Measurements from ENCODE around the gene VAV3. TPM values are rescaled to one million over a fixed set of nuclear protein-coding genes. Genes with fewer than 3 reads are reported as not detected.

VAV3 gene
- total RNA-seq, 2 donors from 2014 or later = 6.9 to 7.7 TPM

DNA sequence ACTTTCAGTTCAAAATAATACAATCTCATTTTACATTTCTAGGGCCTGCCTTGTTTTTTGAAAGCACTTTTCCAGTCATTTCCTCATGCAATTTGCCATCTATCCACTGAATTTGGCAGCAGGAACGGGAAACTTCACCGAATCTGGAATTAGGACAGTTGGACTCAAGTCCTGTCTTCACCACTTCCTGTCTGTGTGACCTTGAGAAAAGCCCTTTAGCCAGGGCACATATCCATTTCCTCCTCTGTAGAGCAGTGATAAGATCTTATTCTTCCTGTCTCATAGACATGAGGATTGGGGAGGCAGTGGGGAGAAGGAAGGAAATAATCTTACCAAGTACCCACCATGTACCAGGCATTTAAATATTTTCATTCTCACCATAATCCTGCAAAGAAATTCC is 12.0 kb downstream of the VAV3 start:
- ATAC-seq (ENCODE audit: insufficient number of reproducible peaks, low FRiP score, low read depth) = no peak
- H3K27me3 ChIP-seq (replicated peaks; ENCODE audit: insufficient read depth) = no peaks in the 10 kb centered on the region
- no peaks in the 10 kb centered on the region for H3K4me1 ChIP-seq (ENCODE audit: control insufficient read depth in 1 of 2, low read depth in 2 of 2)
- TF ChIP-seq, protein P1, sequence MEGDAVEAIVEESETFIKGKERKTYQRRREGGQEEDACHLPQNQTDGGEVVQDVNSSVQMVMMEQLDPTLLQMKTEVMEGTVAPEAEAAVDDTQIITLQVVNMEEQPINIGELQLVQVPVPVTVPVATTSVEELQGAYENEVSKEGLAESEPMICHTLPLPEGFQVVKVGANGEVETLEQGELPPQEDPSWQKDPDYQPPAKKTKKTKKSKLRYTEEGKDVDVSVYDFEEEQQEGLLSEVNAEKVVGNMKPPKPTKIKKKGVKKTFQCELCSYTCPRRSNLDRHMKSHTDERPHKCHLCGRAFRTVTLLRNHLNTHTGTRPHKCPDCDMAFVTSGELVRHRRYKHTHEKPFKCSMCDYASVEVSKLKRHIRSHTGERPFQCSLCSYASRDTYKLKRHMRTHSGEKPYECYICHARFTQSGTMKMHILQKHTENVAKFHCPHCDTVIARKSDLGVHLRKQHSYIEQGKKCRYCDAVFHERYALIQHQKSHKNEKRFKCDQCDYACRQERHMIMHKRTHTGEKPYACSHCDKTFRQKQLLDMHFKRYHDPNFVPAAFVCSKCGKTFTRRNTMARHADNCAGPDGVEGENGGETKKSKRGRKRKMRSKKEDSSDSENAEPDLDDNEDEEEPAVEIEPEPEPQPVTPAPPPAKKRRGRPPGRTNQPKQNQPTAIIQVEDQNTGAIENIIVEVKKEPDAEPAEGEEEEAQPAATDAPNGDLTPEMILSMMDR (IDR thresholded peaks at IDR 0.05) = no peak
- H3K27ac ChIP-seq = no peak overlapping the region
- no peak for DNase-seq (ENCODE audit: low spot score)
- H3K4me3 ChIP-seq = no peak overlapping the region
- no peaks in the 10 kb centered on the region for H3K36me3 ChIP-seq
- H3K9me3 ChIP-seq = no peaks in the 10 kb centered on the region

DNA sequence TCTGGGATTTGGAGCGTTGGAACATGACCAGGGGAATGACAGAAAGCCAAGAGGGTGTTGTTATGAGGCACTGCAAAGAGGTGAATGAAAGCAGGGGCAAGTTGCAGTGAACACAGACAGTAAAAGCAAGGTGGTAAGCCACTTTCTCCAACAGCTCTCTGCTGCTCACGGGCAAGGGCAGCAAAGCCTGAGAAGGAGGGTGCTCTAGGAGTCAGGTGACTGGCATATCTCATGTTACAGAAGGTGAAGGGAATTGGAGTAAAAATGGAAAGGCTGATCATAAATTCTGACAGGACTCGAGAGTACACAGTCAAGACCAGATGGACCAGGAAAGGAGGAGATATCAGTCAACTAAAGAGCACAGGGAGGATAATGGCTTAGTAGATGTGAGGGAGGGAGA is 14.5 kb downstream of the VAV3 start:
- H3K9me3 ChIP-seq = no peaks in the 10 kb centered on the region
- DNase-seq (ENCODE audit: low spot score) = no peak
- H3K4me1 ChIP-seq (ENCODE audit: control insufficient read depth in 1 of 2, low read depth in 2 of 2) = no peaks in the 10 kb centered on the region
- no peak overlapping the region for H3K4me3 ChIP-seq
- no peak overlapping the region for H3K27ac ChIP-seq
- no peak for ATAC-seq (ENCODE audit: insufficient number of reproducible peaks, low FRiP score, low read depth)
- H3K27me3 ChIP-seq (replicated peaks; ENCODE audit: insufficient read depth) = no peaks in the 10 kb centered on the region
- TF ChIP-seq, protein P1 (IDR thresholded peaks at IDR 0.05) = no peak
- no peaks in the 10 kb centered on the region for H3K36me3 ChIP-seq

DNA sequence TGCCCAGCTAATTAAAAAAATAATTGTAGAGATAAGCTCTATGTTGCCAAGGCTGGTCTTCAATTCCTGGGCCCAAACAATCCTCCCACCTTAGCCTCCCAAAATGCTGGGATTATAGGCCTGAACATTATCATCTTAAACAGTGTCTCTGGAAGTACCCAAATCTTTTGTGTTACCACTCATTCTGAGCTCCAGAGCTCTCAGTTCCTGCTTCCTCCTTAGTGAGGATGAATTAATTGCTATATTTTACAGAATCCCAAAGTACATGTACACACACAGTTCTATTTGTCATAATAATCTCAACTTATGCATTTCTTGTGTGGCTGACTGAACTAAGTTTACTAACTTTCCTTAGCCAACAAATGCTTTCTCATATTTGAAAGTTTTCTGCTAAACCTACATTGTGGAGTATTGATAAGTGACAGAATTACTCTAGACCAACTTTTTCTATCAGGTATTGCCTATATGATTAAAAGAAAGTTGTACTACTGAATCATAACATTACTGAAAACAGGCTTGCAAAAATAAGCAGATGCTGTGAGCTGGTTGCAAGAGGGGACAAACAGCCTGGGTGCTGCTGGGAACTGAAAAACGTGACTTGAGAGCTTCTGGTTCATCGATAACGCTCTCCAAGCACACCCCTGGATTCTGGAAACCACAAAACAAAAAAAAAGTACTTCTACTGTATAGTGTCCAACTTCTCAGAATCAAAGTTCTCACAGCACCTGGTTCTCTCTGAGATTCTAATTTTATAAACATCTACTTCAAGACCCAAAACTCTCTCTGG is 15.3 kb downstream of the VAV3 start:
- Histone ChIP-seq H3K27me3 (replicated peaks; ENCODE audit: insufficient read depth) (no peaks in the 10 kb centered on the region), H3K4me1 (ENCODE audit: control insufficient read depth in 1 of 2, low read depth in 2 of 2) (no peaks in the 10 kb centered on the region), H3K27ac (no peak overlapping the region), H3K4me3 (no peak overlapping the region), H3K9me3 (no peaks in the 10 kb centered on the region), H3K36me3 (no peaks in the 10 kb centered on the region)
- DNase-seq (ENCODE audit: low spot score) (no peak), ATAC-seq (ENCODE audit: insufficient number of reproducible peaks, low FRiP score, low read depth) (no peak)
- TF ChIP-seq, protein P1 (IDR thresholded peaks at IDR 0.05) = no peak

DNA sequence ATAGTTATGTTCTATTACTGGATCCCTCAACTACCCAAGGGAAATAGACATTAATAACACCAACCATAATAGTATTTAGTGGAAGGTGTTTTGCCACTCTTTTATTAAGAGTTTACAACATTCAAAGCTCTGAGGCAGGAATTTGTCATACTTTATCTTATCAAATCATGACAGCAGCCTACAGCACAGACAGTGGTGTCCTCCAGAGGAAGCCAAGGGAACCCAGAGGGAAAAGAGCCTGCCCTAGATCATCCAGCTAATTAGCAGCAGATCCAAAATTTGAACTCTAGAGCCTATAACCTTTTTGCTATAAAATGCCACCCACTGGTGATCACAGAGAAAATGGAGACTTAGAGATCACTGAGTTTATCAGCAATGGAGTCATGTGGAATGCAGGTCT is 18.2 kb downstream of the VAV3 start:
- Histone ChIP-seq H3K27me3 (replicated peaks; ENCODE audit: insufficient read depth) (no peaks in the 10 kb centered on the region), H3K9me3 (no peaks in the 10 kb centered on the region), H3K4me3 (no peak overlapping the region), H3K4me1 (ENCODE audit: control insufficient read depth in 1 of 2, low read depth in 2 of 2) (no peaks in the 10 kb centered on the region), H3K36me3 (no peaks in the 10 kb centered on the region), H3K27ac (no peak overlapping the region)
- ATAC-seq (ENCODE audit: insufficient number of reproducible peaks, low FRiP score, low read depth) (no peak), DNase-seq (ENCODE audit: low spot score) (no peak)
- TF ChIP-seq, protein P1 (IDR thresholded peaks at IDR 0.05) = no peak

DNA sequence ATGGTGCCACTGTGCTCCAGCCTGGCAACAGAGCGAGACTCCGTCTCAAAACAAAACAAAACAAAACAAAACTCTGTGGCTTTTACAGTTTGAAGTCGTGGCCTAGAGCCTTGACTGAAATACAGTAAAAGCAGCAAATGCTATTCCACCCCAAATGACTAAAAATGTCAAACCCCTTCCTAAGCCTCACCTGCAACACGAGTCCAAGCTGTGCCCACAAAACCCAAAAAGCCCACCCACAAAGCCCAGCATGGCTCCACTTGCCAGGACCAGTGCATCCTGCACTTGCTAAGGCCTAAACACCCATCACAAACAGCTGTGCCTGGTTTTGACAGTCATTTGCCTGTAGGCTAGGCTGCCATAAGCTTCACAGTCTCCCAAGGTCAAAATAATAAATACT is 21.3 kb downstream of the VAV3 start:
- peaks cover 0 to 8% of the 10 kb centered on the region in 2 donors for H3K4me1 ChIP-seq (ENCODE audit: control insufficient read depth in 1 of 2, low read depth in 2 of 2)
- no peaks in the 10 kb centered on the region for H3K36me3 ChIP-seq
- ATAC-seq (ENCODE audit: insufficient number of reproducible peaks, low FRiP score, low read depth) (no peak), DNase-seq (ENCODE audit: low spot score) (no peak)
- TF ChIP-seq, protein P1 (IDR thresholded peaks at IDR 0.05) = no peak
- no peak overlapping the region for H3K27ac ChIP-seq
- no peaks in the 10 kb centered on the region for H3K27me3 ChIP-seq (replicated peaks; ENCODE audit: insufficient read depth)
- no peaks in the 10 kb centered on the region for H3K9me3 ChIP-seq
- no peak overlapping the region for H3K4me3 ChIP-seq
